Measurements from ENCODE around the gene IPMK. TPM values are rescaled to one million over a fixed set of nuclear protein-coding genes. Genes with fewer than 3 reads are reported as not detected.

Gene IPMK
- total and polyA plus RNA-seq, 9 of the 15 experiments (the other 6 are each of a cell fraction or from before 2014, with no cell fraction given) = 0.98 to 4.4 (median 2.7) TPM

GRCh38 chr10:58278962-58279307, 11.2 kb upstream of the IPMK start (continued):
- TF ChIP-seq ZBTB9 (CRISPR knock-in tag; IDR thresholded peaks at IDR 0.05) (0 out of 2 replicates have a peak, but pooled peaks have one; percentile 17), CREM (IDR thresholded peaks at IDR 0.05; ENCODE audit: low read depth) (no peak), POLR2H (tag; IDR thresholded peaks at IDR 0.05; ENCODE audit: low read depth) (peak; percentile 39; the same call in 1 of the 2 replicates), NR2C1 (IDR thresholded peaks at IDR 0.05) (no peak), NR2C1 (tag; IDR thresholded peaks at IDR 0.05) (peak; percentile 53), DMBX1 (CRISPR knock-in tag; IDR thresholded peaks at IDR 0.05; ENCODE audit: borderline replicate concordance) (peak; percentile 62; the same call in 1 of the 2 replicates), PREB (CRISPR knock-in tag; IDR thresholded peaks at IDR 0.05) (no peak), RBM22 (IDR thresholded peaks at IDR 0.05; ENCODE audit: low read depth, low read length, poor library complexity, severe bottlenecking) (no peak), COPS2 (conservative IDR thresholded peaks at IDR 0.05) (no peak), ZNF79 (CRISPR knock-in tag; IDR thresholded peaks at IDR 0.05; ENCODE audit: low read depth) (peak; percentile 46; the same call in 1 of the 2 replicates), PPARD (CRISPR knock-in tag; IDR thresholded peaks at IDR 0.05) (no peak), RBM25 (IDR thresholded peaks at IDR 0.05; ENCODE audit: low read depth, low read length, severe bottlenecking) (no peak), PATZ1 (CRISPR knock-in tag; IDR thresholded peaks at IDR 0.05; ENCODE audit: borderline replicate concordance) (no peak), KLF16 (IDR thresholded peaks at IDR 0.05) (no peak), ZNF764 (CRISPR knock-in tag; IDR thresholded peaks at IDR 0.05; ENCODE audit: low read depth) (no peak), CHD2 (IDR thresholded peaks at IDR 0.05; ENCODE audit: low read depth, low read length) (no peak), ZNF512 (tag; IDR thresholded peaks at IDR 0.05) (no peak), JUNB (CRISPR knock-in tag; conservative IDR thresholded peaks at IDR 0.05) (no peak), ZNF449 (CRISPR knock-in tag; IDR thresholded peaks at IDR 0.05) (no peak), SUPT5H (IDR thresholded peaks at IDR 0.05) (no peak), ZC3H4 (CRISPR knock-in tag; IDR thresholded peaks at IDR 0.05; ENCODE audit: borderline replicate concordance) (no peak), USF1 (CRISPR knock-in tag; IDR thresholded peaks at IDR 0.05) (no peak)
